Measurements from ENCODE around the gene SH3BGR.
A peak's percentile ranks its signal among the peaks of the same experiment; 100 is the strongest.
"Not testable (repeated sequence)": the region's sequence is repeated elsewhere in the genome, so short reads cannot be mapped to it uniquely, and the experiment has no call there.

The SH3BGR gene

DNA sequence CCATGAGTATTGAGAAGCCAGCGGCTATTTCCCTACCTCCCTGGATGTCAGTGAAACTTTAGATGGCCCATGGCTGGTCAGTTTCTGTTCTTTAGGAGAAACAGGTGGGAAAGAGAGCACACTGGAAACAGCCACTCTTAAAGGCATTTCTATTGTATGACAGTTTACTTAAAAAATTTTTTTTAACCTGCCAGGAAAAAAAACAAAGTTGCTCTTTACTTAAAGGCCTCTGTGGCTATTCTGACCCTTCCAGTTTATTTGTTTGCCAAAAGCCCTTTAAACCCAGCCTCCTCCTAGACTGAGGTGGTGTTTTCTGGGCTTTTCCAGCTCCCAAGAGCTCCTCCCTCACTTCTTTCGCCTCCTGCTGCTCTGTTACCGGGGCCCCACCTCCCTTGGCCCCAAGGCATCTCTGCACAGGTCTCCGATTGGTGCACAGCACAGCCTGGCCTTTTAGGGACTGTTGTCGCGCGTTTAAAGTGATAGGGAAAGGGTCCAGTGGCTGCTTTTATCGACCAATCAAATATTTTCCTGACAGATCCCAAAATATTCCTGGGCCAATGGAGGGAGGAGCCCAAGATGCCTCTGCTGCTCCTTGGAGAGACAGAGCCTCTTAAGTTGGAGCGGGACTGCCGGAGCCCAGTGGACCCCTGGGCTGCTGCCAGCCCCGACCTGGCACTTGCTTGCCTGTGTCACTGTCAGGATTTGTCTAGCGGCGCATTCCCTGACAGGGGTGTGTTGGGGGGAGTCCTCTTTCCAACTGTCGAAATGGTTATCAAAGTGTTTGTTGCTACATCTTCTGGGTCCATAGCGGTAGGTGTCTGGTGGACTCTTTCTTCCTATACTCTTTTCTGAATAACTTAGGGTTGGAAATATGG, at the start of gene SH3BGR:
TSS of gene SH3BGR (plus strand) at position 639 of the 875 bp plus-strand sequence. CDS start at position 766, 127 bp downstream.
- peak; percentile 78 for DNase-seq (ENCODE audit: low spot score)

DNA sequence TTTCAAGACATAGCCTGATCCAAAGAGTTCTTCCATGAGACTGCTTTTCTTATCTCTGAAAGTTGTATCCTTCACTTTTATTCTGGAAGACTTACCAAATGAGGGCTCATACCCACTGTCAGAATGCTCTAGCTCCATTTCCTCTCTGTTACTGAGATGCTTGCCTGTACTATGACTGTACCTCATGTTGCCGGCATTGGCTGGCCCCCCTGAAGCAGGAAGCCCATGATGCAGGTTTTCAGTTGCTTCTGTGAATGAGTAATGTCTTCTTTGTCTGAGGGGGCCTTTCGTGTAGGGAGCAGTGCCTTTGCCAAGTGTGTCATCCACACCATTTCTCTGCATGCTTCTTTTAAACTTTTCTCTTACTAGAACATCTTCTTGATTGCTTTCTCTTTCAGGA, 45.7 kb upstream of the SH3BGR start:
- no peak for DNase-seq (ENCODE audit: low spot score)

DNA sequence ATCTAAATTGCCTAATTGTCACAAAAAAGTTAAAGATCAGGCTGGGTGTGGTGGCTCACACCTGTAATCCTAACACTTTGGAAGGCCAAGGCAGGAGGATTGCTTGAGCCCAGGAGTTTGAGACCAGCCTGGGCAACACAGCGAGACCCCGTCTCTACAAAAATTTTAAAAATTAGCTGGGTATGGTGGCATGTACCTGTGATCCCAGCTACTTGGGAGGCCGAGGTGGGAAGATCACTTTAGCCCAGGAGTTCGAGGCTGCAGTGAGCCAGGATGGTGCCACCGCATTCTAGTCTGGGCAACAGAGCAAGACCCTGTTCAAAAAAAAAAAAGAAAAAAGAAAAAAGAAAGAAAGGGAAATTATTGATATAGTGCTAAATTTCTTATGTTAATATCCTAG, 32.6 kb upstream of the SH3BGR start:
- DNase-seq (ENCODE audit: low spot score), result not testable (repeated sequence)

DNA sequence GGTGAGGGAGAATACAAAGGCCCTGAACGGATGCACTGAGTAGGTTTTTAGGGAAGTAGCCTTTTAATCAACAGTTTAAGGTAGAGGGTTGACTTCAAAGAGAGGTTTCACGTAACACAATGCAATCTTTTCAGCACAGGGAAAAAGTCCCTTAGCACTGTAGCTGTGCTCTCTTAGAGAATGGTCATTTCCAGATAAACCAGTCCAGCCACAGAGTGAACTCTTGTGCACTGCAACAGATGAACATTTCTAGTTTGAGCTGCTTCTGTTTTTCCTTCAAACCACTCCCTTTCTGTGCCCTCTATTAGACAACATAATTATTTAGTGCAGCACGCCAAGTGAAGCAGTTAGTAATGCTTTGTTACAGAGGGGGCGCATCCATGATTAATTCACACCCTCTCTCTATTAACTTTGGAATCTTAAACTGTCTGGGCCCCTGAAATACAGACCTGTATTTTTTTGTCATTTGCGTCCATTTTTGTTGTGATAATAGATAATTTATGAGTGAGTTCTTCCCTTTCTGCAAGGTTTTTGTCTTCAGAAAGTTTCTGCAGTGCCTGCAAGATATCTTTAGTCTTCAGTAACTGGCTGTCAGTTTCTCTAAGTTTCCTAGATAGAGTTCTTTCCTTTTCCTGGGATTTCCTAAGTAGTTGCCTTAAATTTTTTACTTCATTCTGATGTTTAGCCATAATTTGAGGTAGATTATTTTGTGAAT, 29.1 kb upstream of the SH3BGR start:
- no peak for DNase-seq (ENCODE audit: low spot score)

DNA sequence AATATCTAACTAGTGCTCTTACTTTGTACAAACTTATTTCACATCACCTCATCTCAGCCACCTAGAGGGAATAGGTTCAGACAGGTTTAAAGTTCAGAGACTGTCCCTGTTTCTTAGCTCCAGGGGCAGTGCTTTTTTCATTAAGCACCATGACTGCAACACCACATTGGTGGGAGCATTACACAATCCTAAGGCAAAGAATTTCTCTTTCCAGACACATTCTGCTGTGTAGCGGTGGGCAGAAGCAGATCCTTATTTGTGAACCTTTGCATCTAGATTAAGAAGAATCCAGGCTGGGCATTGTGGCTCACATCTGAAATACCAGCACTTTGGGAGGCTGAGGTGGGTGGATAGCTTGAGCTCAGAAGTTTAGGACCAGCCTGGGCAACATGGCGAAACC, 22.3 kb upstream of the SH3BGR start:
- DNase-seq (ENCODE audit: low spot score), result no peak

DNA sequence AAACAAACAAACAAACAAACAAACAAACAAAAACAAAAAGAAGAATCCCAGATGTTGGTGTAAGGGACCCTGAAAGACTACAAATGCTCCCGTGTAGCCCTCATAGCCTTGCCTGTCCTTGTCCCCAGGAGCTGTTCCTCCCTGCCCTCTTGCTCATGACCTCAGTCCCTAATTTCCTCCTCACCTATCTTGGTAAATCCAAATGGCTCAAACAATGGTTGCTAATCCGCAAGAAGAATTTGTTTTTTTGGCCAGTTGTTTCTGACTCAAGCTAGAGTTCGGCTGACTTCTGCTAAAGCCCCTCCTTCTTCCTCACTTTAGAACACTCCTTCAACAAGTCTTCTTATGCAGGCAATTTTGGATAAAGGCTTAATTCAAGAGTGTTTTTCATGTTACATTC, 21.8 kb upstream of the SH3BGR start:
- DNase-seq (ENCODE audit: low spot score), result no peak

DNA sequence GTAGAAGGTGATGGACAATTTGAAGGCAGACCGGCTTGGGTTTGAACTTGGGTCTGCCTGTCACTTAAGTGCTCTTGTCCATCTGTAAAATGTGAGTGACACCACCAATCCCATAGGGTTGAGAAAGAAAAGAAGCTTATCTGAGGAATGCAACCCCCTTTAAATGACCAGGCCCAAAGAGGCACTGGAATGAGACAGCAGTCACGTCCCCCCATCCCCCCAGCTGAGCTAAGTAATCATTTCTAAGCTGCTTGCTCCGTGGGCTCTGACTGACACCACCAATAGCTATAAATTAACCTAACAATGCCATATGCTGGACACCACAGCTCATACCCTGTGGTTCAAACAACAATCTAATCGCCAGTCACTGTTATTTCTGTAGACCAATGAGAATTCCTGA, 21.3 kb upstream of the SH3BGR start:
- no peak for DNase-seq (ENCODE audit: low spot score)

DNA sequence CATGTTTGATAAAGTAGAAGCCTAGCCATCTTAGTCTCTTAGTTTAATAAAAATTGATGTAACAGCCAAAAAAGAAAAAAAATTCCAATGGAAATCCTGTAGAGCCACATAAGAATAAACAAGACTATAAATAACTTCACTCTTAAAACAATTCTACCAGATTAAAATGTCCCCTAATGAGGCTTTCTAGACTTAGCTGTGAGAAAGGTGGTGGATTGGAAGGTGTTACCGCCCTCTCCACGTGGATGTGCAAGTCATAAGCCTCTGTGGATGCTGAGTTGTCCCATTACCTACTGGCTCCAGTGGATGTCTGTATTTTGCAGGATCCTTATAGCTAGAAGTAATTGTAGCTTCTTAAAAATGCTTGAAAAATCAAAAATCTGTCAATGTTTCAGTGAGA, 20.8 kb upstream of the SH3BGR start:
- no peak for DNase-seq (ENCODE audit: low spot score)

DNA sequence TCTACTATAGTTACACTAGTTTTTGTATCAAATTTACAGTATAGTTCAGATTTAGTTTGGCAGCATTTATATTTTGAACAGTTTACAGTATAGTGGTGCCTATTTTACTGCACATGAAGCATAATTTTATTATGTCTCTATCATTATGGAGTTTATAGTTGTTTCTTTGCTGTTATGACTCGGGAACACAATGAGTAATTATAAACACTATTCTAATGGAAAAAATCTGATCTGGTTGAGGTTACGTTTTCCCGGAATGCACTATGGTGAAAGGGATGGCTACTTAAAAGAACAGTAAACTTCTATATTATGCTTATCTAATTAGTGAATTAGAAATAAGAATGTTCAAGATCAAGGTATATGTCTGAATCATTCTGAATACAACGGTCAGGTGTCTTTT, 16.8 kb upstream of the SH3BGR start:
- no peak for DNase-seq (ENCODE audit: low spot score)

DNA sequence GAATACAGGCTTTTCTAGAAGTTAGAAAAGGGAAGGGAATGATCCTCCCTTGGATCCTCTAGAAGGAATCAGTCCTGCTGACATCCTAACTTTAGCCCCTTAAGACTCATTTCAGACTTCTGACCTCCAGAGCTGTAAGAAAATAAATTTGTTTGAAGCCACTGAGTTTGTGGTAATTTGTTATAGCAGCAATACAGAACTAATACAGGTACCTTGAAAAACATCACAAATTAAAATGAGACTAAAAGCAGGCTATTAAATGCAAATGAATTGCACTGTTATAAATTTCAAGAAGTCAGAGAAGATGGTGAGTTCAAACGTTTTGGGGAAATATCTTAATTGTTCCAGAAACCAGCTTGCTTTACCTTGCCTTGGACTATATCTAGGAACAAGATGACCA, 12.5 kb upstream of the SH3BGR start:
- no peak for DNase-seq (ENCODE audit: low spot score)

DNA sequence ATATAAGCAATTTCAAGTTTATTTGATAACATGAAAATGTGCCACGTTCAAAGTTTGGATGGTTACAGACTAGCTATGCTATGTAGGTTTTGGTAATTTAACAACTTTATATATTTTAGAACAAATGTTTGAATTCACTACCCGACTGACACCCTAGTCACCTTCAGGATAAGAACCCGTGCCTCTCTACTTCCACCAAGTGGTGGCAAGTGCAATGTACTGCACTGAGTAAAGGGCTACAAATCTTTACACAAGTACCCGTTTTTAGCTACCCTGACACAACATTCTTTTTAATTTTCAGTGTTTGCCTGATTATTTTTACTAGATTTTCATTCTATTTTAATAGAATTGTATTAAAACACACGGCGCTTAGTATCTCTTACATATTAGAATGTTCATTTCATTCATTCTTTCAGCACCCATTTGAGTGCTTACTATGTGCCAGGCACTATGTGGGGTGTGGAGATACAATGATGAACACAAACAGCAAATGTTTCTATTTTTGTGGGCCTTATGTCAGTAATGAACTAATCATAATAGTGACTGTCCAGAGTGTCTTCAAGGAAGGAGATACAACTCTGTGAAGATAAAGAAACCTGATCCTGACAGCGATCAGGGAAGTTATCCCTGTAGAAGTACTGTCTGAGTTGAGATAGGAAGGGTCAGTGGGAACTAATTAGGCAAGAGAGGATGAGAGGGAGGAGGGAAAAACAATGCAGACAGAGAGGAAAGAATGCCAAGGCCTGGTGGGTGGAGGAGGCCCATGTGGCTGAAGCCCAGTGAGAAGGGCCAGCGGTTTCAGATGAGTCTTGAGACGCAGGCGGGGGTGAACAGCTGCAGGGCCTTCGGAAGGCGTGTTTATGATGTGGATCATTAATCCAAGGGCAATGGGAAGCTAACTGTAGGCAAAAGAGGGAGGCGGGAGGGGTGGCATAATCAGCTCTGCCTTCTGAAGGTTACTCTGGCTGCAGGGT, 10.0 kb upstream of the SH3BGR start:
- no peak for DNase-seq (ENCODE audit: low spot score)

DNA sequence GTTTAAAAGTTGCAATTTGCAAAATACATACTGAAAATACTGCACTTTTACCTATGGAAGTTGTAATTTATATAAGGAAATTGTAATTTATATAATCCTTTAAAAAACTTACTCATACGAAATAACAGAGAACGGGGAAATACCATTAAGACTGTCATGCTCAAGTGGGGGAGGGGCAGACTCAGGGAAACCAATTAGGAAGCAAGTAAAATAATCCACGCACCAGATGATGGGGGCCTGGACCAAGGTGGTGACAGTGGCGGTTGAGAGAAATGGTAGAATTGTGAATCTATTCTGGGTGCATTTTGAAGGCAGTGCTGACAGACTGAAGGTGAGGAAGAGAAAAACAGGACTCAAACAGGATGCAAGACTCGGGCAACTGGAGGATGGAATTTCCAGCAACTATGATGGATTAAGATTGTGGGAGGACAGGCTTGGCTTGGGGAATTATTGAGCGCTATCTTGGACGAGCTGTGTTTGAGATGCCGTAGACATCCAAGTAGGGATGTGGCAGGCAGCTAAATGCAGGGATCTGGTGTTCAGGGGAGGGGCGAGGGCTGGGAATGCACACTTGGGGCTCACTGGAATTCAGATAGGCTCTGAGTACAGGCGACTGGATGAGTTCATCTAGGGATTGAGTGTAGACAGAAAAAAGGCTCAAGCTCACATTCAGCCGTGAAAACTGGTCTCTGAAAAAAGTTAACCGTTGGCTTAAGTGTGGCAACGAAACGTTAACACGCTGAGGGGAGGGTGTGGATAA, 7.2 kb upstream of the SH3BGR start:
- no peak for DNase-seq (ENCODE audit: low spot score)

DNA sequence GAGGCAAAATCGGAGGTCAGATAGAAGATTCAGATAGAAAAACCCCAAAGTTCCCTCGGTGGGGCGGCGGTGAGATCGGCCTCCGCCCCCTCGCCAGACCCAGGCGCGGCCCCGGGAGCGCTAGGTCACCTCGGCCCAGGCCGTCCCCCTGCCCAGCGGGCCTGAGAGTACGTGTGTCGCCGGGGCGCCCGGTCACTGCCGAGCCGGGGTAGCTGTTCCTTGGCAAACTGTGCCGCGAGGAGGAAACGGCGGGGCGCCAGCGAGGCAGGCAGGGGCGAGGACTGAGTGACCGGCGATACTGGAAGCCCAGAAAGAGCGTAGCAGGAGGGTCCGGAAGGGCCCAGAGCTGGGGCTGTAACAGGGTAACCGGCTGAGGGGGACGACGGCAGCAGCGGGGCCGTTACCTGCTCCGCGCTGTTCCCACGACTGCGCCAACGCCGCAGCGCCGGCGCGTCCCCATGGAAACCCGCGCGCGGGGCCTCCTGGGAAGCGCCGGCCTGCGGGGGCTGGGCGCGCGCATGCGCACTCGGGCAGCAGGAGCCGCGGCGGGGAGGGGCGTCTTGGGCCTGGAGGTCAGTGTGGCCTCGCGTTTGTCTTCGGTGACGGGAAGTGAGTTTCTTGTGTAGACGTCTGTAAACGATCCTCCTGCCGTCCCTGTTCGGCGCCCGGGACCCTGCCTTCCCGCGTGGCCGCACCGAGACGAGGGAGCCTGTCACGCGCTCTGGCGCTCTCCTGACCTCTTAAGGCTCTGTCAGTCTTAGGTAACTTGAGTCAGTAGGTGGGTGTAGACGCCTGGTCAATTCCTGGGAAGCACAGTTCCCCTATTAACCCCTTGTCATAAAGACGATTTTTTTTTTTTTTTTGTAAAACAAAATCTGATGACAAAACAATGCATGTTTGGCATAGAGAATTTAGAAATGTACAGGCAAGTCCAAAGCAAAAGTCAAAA, 6.2 kb upstream of the SH3BGR start, which contains the start of gene LCA5L:
TSS of gene LCA5L (minus strand) at position 458 of the 949 bp plus-strand sequence. CDS start 17,285 bp downstream, outside the sequence.
- peak; percentile 97 for DNase-seq (ENCODE audit: low spot score)

DNA sequence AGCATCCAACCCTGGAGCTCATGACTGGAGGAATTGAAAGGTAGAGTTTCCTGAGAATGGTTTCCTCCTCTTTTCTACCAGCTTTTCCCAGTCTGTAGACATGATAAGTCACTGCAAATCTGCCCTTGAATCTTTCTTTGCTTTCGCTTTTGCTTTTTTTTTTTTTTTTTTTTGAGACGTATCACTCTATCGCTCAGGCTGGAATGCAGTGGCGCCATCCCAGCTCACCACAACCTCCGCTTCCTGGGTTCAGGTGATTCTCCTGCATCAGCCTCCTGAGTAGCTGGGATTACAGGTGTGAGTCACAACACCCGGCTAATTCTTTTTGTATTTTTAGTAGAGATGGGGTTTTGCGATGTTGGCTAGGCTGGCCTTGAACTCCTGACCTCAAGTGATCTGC, 4.5 kb upstream of the SH3BGR start:
- no peak for DNase-seq (ENCODE audit: low spot score)

DNA sequence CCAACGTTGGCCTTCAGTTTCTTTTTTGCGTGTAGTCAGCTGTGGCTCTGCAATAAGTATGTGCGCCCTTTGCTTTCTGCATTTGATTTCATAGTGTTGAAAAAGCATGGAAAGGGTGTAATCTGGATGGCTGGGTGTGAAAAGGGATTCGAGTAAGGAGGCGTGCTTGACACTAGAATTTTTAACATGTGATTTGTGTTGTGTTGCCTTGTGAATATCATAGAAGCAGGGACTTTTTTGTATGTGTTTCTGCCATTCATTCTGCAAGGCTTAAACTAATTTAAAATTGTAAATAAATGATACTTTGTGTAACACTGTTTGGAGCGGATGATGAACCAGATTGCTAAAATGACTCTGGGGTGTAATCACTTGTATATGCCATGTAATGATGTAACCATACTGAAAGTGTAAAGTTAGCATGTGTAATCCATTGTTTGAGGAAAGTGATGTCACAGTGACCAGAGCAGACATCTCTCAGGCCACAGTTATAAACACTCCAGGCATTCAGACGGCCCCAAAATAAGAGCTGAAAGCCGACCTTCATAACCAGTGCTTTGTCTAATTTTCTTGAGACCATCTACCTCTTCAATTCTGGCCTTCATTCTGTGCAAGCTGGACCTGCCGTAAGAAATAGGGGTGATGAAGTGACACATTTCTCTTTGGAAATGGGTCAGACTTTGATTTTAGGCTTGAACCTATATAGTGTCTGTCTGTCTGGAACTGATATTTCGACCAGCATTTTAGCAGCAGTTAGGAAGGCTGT, 618 bp downstream of the SH3BGR start:
- no peak for DNase-seq (ENCODE audit: low spot score)

DNA sequence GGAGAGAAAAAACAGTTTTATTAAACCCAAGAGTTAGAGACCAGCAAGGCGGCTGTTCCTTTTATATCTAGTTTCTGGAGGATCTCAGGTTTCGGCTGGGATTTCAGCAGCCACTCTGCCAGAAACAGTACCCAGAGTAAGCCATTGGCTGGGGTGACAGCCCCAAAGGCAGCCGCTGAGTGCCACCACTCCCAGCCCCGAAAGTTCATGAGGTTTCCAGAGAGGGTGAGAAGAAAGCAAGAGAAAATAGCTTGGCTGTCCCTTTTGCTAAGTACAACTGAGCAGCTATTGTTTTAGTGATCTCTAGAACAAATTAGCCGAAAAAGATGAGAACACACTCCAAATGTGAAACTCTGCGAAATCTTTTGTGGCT, 1.2 kb downstream of the SH3BGR start:
- DNase-seq (ENCODE audit: low spot score), result no peak

DNA sequence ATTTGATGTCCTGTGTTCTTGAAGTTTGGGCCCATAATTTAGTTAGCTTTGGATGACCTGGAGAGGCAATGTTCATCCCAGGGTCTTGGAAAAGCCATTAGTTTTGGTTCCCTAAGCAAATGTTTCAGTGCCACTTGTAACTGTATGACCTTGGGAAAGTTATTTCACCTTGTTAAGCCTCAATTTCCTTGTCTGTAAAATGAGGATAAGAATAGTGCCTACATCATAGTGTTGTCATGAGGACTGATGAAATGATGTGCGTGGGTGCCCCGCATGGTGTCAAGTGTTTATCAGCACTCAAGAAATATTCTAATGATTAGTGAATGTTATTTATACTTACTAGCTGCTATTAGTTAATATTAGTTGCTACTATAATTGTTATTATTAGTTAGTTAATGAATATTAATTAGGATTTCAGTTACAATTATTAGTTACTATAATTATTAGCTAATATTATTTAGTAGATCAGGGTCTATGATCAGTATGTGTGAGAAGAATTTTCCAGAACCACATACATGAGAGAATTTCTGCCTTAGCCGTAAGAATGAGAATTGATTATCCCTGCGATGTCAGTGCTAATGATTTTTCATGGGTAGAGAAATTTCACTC, 1.9 kb downstream of the SH3BGR start:
- no peak for DNase-seq (ENCODE audit: low spot score)

DNA sequence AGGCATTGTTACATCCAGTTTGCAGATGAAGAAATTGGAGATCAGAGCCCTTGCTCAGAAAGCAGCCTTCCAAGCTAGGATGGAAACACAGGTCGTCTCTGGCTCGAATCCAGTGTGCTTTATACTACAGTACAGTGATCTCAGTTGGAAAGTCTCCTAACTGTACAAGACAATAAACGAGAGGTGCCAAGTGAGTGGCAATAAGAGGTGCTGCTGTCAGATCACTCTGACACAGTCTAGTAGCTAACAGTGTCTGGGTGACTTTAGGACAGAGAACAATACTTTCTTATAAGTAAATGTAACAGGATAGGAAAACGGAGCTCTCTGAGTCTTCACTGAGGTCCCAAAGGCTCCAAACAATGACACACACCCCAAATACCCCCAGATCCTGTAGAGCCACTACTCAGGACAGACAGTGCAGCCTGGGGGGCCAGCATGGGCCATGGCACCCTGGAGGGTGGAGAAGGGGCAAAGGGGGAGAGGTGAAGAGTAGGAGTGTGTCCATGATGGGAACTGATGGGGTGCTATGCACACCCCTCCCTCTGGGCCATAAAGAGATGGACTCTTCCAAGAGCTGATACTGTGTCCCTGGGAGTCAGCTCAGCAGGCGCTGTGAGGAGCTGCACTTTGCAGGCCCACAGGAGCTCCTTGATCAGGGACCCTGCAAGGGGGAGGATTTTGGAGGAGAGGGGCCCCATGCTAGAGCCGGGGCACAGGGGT, 3.3 kb downstream of the SH3BGR start:
- DNase-seq (ENCODE audit: low spot score), result no peak

All from ecto neural progenitor cell (in vitro differentiated cells).